G401 (cell line): ENCODE data around the gene UBASH3A. TPM values are rescaled to one million over a fixed set of nuclear protein-coding genes. Genes with fewer than 3 reads are reported as not detected.

Experiments used
- DNase-seq: peaks from one replicate; pipeline ENCODE4 v3.0.0-alpha.2; 2015; ENCODE audit warnings: low spot score
- in situ Hi-C: cut with HindIII; loops from 2 replicates; pipeline ENCODE4 v1.10.0; 2016; ENCODE audit warnings: low sequenced_read_pairs, mixed read lengths
- total RNA-seq: library from RNA; depleted of rRNA; stranded (reverse); fragments of >200 nt; shearing (Covaris generic); gene quantifications from 2 replicates; pipeline ENCODE4 v1.2.3, GENCODE V29; 2014; rRNA removed

The UBASH3A gene, protein sequence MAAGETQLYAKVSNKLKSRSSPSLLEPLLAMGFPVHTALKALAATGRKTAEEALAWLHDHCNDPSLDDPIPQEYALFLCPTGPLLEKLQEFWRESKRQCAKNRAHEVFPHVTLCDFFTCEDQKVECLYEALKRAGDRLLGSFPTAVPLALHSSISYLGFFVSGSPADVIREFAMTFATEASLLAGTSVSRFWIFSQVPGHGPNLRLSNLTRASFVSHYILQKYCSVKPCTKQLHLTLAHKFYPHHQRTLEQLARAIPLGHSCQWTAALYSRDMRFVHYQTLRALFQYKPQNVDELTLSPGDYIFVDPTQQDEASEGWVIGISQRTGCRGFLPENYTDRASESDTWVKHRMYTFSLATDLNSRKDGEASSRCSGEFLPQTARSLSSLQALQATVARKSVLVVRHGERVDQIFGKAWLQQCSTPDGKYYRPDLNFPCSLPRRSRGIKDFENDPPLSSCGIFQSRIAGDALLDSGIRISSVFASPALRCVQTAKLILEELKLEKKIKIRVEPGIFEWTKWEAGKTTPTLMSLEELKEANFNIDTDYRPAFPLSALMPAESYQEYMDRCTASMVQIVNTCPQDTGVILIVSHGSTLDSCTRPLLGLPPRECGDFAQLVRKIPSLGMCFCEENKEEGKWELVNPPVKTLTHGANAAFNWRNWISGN
- not detected in 2 replicates for total RNA-seq

DNA sequence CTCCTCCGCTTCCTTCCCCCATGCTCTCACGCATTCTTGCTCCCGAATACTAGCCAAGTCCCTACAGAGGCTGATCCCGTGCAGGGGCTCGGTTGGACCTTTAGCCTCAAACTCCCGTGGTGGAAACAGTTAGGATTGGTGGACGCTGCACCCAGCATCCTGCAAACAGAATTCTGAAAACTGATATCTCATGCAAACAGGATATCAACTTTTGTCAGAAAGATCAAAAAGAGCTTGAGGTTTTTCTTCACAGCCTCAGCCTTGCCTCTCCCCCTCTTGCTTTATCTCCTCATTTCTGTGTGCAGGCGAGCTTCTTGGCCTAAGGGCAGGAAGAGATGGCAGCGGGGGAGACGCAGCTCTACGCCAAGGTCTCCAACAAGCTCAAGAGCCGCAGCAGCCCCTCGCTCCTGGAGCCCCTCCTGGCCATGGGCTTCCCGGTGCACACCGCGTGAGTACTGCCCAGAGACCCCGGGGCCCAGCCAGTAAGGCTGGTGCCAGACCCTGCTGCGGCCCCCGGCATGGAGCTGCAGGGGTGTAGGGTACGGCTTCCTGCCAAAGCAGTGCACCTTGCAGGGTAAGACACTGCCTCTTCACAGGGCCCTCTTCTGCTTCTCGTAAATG lies at the start of gene UBASH3A:
TSS of gene UBASH3A (plus strand) at position 292 of the 621 bp plus-strand sequence. CDS start at position 336, 44 bp downstream.
- DNase-seq, result no peak
- in situ Hi-C loops, result loop anchor here (10.0 kb wide), 1 partner anchor 59 kb away; no protein-coding TSS in a partner anchor

DNA sequence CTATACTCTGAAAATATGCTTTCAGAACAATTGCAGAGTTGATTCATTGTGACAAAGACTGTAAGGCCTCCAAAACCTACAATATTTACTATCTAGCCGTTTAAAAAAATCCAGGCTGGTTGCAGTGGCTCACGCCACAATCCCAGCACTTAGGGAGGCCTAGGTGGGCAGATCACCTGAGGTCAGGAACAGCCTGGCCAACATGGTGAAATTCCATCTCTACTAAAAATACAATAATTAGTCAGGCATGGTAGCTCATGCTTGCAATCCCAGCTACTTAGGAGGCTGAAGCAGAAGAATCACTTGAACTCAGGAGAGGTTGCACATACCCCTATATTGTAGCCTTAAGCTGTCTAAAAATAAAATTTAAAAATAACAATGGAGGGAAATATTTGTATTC lies 47.7 kb upstream of the UBASH3A start:
- no peak for DNase-seq
- in situ Hi-C loops, result no loop called here

DNA sequence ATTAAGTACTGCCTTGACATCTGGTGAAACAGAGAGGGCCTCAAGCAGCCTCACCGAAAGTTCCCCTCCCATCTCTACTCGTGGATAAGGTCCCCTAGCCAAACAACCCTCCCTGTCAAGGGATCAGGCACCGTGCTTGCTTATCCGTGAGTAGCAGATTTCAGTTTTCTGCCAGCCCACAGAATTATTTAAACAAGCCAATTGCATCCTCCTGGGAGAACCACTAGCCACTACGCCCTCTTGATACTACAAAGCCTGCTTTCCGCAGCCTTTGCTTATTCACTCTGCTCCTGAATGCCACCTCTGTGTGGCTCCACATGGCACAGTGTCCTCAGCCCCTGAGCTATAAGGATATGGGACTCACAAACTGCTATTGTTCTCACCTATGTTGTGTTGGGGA lies 47.1 kb upstream of the UBASH3A start:
- in situ Hi-C loops, result no loop called here
- DNase-seq, result no peak

DNA sequence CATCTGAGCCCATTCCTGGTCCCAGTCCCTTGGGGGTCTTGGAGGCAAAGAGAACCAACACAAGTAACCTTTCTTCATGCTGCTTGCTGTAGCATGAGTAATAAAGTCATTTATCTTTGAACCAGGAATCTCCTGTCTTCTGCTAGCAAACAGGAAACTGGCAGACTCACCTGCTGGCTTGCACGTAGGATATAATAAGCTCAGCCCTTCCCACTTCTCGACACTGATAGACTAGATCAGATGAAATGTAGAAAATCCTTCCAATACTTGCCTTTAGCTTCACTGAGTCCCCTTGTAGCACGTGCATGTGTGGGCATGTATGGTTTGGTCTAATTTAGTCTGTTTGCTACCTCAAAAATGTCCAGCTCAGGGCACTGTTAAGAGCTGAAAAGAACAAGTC lies 46.4 kb upstream of the UBASH3A start:
- DNase-seq, result no peak
- in situ Hi-C loops, result no loop called here

DNA sequence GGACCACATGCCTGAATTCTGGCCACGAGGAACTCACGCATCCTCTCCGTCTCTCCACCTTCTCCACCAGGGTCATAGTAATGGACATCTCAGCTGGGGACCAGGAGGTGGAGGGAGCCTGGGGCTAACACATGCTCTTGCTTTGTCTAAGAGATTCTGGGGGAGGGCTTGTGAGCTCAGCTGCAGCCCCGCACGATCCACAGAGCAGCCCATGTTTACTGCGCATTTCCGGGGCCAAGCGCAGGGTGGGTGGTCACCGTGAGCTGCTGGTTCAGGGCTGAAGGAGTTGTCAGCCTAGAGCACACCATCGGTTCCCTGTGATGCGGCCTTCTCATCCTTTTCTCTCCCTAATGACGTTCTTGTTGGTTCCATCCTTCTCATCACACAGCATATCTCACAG lies 45.4 kb upstream of the UBASH3A start:
- in situ Hi-C loops, result no loop called here
- no peak for DNase-seq

DNA sequence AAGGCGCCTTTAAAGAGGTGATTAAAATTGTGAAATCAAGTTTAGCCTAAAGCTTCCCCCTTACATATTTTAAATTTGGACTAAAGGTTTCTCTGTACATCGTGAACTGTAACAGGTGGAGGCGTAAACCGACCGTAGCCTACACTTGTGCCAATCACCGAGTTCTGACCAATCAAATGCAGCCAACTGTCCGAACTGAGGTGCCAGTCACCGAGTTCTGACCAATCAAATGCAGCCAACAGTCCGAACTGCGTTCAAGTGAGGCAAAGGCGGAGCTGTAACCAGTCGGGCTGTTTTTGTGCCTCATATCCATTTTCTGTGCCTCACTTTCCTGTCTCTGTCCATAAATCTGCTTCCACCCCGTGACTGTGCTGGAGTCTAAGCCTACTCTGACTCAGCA lies 44.8 kb upstream of the UBASH3A start:
- DNase-seq, result no peak
- in situ Hi-C loops, result no loop called here

DNA sequence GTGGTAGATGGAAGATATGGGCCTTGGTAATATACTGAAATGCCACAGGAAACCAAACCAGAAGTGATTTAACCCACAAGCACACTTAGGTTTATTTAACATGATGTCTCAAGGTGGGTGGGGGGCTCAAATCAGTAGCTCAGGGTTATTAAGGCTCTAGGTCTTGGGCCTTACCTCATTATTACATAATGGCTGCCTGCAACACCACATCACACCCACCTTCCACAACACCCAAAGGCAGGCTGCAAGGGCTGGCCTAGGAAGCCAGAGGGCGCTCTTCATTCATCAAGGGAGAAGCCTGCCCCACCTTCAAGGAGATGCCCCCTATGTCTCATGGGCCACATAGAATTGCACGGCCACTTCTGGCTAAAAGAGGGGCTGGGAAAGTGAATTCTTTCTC lies 43.4 kb upstream of the UBASH3A start:
- in situ Hi-C loops, result no loop called here
- no peak for DNase-seq

DNA sequence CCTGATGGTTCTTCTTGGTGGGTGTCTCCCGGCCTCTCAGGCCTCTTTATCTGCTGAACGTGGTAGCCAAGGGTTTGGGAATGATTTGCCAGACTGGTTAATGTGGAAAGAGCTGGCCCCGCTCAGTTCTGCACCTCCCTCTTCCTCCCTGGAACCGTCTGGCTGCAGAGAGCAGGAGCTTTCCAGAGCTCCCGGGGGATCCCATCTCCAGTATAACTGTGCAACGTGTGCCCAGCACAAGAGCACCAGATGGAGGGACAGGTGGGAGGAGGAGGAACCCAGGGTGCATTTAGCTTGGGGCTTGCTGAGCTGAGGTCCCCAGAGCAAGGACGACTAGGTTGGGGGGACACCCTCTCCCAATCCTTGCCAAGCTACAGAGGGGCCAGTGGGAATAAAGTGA lies 42.4 kb upstream of the UBASH3A start:
- in situ Hi-C loops, result no loop called here
- no peak for DNase-seq

DNA sequence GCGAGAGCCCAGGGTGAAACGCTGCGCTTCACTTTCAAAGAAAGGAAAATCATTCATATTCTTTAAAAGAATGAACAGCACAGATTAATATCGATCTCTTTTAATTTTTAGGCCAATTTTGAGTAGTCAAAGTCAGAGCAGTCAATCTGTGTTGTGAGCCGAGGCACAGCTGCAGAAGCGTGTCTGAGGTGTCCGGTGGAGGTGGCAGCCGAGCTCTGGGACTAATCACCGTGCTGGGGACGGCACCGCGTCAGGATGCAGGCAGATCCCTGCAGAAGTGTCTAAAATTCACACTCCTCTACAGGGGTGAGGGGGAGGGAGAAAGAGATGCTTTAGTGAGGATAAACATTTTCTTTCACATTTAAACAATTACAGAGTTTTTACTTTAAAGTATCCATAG lies 41.5 kb upstream of the UBASH3A start:
- in situ Hi-C loops, result no loop called here
- DNase-seq, result no peak

DNA sequence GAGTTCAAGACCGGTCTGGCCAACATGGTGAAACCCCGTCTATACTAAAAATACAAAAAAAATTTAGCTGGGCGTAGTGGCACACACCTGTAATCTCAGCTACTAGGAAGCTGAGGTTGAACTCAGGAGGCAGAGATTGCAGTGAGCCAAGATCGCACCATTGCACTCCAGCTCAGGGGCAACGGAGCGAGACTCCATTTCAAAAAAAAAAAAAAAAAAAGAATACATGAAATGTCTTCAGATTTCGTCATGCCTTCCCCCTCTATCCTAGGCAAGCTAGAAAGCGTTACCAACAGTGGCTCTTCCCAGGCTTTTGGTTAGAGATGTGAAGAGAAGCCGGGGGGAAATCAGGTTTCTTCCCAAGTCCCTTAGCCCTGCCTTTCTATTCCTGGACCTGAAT lies 41.0 kb upstream of the UBASH3A start:
- DNase-seq, result no peak
- in situ Hi-C loops, result no loop called here

DNA sequence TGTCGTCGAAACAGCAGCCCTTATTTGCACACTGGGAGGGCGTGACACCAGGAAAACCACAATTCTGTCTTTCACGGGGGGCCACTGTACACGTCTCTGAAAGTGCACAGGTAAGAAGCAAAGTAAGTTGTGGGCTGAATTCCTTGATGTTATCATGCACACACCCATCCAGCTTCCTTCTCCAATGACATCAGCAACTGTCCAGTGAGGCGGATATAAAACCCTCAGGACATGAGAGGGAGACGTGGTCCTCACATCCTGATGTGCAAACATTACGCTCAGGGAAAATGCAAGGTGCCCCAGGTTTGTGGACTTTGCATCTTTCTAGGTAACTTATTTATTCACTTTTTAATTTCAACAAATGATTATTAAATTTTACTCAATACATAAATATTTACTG lies 40.4 kb upstream of the UBASH3A start:
- in situ Hi-C loops, result no loop called here
- no peak for DNase-seq

DNA sequence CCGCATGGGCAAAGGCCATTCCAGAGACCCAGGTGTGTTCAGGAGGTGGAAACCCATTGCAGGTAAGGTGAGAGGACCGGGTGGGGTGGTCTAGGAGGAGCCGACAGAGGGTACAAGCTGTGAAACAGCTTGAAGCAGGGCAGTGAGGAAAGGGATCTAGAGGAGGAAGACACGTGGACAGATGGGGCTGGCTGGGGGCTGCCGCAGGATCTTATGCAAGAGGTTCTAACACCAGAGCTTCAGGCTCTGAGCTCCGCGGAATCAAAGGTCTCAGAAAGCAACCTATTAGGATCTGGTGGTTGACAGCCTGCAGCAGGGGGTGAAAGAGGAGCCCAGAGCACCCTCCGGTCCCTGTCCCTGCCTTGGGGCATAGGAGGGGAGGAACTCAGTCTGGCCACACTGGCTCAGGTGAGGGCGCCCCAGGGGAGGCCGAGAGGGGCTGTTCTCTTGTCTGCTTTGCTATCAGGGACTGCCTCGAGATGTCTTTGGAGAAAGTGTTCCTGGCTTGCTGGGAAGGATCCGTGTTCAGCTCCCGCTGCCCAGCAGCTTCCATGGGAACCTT lies 39.3 kb upstream of the UBASH3A start:
- no peak for DNase-seq
- in situ Hi-C loops, result no loop called here

DNA sequence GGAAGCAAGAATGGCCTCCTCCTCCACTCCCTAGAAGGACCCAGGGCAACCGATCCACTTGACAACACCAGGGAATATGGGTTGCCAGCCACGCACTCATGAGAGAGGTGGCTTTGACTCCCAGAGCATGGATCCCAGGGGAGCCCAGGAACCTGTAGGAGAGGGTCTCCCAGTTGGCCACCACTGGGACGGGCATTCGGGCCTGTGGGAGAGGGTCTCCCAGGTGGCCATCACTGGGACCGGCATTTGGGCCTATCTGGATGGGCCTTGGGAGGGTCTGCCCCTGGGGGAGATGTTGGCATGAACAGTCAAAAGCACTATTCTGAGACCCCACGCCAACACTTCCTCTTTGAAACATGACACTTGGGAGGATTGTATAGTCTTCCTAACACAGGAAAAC lies 37.9 kb upstream of the UBASH3A start:
- DNase-seq, result no peak
- in situ Hi-C loops, result no loop called here

DNA sequence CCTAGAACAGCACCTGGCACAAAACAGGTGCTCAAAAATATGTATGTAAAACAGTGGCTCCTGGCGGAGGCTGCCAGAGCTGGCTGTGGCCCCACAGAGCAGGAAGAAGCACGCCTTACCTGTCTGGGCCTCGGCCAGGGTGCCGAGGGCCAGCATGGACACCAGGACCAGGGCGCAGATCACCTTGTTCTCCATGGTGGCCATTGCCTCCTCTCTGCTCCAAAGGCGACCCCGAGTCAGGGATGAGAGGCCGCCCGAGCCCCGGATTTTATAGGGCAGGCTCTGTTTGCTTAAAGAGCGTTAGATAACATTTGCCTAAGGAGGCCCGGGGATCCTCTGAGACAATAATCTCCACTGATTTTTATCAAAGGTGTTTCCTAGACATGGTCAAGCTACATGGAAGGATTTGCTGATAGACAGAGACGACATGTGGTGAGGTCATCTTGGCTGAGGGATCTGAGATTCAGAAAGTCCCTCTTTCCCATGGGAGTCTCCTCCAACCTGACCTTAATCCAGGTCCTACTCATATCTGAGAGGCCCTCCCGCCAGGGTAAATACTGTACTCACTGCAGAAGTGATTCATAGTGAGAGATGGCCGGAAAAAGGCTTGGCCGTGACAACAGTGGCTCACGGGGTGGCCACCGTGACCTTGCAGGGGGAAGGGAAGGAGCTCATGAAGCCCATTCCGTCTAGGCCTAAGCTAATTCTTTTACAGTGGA lies 37.3 kb upstream of the UBASH3A start, which contains the start of gene TFF1:
TSS of gene TFF1 (minus strand) at position 244 of the 719 bp plus-strand sequence. CDS start at position 204, 40 bp downstream.
- DNase-seq, result no peak

DNA sequence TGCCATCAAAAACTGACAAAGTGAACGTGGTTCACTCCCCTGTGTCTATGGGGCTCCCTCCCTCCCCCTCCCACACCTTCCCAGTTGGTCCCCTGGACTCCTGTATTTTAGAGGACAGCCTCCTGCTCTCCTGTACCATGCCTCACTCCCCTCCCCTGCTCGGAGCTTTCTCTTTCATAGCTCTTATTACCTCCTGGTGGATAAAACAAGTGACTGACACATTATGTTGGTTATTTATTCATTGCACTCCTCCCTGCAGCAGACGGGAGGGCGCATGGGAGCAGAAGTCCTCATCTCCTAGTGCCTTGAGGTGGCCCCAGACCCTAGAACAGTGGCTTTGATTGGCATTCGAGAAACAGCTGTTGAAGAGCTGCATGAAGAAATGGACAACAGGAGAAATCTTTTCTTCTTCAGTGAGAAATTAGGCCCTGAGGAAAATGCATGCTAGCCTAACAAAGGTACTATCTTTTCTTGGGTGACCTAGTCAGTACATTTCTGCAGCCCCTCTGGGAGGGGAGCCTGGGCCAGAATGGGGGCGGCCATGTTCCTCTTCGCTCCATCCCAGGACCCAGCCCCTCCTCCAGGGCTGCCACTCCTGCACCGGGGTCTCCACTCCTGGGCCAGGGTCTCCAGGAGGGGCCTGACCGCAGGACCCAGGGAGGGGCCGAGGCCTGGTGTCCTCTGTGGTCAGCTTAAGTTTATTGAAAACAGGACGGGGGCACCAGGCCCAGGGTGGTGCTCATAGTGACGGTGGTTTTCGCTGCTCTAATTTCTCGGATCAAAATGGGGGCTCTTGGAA lies 36.1 kb upstream of the UBASH3A start:
- DNase-seq, result no peak
- in situ Hi-C loops, result no loop called here

More for the DNA sequence above, 37.3 kb upstream of the UBASH3A start, which contains the start of gene TFF1:
- in situ Hi-C loops, result no loop called here

DNA sequence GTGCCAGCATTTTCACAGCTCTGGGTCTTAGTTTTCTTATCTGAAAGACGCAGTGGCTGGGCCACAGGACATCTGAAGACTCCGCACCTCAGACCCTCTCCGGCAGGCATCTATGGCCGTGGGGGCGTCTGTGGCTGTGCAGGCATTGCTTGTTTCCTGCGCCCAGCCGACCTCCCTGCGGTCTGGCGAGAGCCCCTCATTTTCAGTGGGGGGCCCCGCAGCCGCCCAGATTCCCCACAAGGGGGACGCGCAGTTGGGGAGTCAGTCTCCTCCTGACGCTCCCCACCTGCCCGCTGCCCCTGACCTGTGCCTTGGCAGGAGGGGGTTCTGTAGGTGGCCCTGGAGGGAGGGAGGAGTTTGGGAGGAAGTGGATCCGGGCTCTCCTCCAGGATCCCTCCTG lies 33.9 kb upstream of the UBASH3A start:
- no peak for DNase-seq
- in situ Hi-C loops, result no loop called here

DNA sequence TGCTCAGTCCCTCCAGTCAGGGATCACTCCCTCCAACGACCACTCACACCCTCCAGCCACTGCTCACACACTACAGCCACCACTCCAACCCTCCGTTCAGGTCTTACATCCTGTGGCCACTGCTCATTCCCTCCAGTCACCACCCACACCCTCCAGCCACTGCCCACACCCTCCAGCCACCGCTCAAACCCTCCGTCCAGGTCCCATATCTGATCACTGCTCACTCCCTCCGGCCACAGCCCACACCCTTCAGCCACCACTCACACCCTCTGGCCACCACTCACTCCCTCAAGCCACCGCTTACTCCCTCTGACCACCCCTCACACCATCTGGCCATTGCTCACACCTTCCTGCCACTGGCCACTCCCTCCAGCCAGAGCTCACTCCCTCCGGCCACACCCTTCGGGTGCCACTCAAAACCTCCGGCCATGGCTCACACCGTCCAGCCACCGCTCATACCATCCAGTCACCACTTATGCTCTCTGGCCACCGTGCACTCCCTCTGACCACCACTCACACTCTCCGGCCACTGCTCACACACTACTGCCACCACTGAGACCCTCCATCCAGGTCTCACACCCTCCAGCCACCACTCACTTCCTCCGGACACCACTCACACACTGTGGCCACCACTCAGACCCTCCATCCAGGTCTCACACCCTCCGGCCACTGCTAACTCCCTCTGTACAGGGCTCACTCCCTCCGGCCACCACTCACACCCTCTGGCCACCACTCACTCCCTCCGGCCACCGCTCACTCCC lies 32.6 kb upstream of the UBASH3A start:
- no peak for DNase-seq

More for the DNA sequence above, 32.6 kb upstream of the UBASH3A start:
- in situ Hi-C loops, result no loop called here
